Stimulated activated CD8-positive, alpha-beta memory T cell treated with anti-CD3 and anti-CD28 coated beads, Interleukin-4, amount 100 ng/mL, for 4 hours (primary cell): Measurements from ENCODE around the gene FGF18.

Experiments used
- DNase-seq, 2 donors: peaks; one replicate each; pipeline ENCODE4 v3.0.0-alpha.2; 2020; ENCODE audit warnings: low read depth in 2 of 2, low spot score in 1 of 2

The FGF18 gene

DNA sequence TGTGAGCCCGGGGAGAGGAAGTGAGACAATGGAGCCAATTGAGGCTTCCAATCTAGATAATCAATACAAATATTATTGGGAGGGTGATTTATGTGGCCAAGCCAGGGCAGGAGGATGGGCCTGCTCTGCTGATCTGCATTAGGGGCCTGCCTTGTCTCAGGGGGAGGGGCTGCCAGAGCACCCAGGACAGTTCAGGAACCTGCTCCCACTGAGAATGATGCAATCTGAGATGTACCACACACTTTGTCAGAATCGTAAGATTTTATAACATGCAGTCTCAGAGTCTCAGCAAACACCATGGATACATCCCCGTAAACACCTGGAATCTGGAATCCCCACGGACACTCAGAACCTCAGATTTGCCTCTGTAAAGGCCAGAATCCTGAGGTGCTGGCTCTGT, 19.3 kb downstream of the FGF18 start:
- no peak for DNase-seq

DNA sequence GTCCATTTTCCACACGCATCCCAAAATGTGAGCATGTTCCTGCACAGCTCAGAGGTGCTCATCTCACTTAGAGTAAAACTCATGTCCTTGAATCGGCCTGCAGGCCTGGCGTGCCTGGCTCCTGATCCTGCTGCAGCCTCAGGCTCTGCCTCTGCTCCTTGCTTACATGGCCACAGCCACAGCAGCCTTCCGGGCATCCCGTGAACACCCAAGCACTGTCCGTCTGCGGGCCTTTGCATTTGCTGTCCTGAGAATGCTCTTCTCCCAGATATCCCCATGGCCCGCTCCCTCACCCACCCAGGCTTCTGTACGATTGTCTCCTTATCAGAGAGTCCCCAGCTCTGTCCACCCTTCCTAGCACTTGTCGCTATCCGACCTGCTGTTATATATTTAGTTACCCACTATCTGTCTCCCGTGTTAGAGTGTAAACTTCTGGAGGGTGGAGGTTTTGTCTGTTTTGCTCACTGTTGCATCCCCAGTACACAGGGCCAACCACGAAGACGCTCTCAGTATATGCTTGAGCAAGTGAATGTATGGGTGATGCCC, 21.9 kb downstream of the FGF18 start:
- DNase-seq: no peak

DNA sequence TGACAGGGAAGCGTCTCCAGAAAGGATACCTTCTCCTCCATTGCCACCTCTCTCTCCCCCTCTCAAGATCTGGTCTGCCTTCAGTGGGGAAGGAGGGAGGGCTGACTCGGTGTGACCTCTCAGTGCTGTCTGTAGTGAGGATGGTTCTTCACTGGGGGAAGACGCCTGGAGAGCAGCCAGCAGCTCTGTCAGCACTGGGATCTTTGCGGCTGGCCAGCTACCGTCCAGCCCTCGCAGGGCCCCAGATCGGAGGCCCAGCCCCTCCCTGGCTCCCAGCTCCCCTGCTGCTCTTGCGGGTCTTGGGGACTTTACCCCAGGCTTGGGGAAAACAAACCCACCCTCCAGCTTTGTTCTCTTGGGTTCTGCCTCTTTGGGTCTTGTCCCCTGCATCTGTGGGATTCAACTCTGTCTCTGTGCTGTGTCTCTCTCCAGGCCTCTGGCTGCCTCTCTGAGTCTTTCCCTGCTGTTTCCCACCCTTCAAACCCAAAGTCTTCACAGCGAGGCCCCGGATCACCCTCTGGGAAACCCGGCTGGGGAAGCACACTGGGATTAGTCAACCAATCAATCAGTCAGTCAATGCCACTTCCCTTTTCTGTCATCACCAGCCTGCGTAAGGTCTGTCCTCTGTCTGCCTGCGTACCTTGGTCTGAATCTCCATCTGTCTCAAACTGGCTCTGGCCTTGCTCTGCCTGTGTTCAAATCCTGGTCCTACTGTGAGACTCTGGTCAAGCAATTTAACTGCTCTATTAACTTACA, 23.0 kb downstream of the FGF18 start:
- DNase-seq: no peak

DNA sequence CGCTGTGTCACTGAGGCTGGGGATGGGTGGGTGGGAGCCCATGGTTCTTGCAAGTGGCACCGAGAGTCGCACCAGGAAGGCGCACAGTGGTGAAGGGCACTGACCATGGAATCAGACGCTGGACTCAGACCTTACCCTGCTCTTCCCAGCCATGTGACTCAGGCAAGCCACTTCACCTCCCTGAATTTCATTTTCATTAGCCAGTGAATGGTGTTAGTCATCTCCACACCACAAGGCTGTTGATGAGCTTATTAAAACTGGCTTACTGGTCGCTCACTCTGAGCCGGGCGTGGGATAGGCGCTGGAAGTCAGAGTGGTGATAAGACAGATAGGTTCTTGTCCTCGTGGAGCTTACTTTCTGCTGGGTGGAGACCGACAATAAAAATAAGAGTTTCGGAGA, 25.1 kb downstream of the FGF18 start:
- DNase-seq: no peak

DNA sequence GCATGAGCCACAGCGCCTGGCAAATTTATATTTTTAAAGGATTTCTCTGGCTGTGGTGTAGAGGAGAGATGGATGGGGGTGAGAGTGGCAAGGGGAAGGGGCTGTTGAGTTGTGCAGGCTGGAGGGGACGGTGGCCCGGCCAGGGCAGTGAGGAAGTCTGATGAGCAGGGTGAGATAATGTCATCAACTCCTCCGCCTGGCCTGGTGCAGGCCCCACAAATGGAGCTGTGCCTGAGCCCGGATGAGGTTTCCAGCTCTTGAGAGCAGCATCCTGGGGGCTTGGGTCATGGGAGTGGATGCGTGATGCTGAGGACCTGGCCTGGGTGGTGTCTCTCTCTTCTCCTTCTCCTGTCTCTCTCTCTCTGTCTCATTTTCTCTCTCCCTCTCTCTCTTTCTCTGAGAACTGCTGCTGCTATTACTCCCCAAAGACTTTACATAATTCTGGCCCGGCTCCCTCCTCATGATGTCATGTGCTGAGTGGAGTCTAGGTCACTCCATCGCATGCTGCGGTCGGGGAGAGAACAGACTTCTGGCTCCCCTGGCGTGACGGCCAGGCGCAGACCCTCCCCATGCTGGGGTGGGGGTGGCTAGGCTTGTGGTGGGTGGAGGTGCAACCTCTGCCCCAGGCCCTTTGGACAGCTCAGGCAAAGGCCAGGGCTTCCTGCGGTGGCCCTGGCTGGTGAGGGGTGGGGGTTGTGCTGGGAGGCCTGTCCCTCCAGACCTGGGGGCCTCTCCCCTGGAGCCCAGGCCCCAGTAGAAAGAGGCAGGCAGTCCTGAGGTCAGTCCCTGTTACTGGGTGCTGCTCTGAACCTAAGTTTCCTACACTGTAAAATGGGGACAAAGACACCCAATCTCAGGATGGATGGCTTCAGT, 26.4 kb downstream of the FGF18 start:
- no peak for DNase-seq

DNA sequence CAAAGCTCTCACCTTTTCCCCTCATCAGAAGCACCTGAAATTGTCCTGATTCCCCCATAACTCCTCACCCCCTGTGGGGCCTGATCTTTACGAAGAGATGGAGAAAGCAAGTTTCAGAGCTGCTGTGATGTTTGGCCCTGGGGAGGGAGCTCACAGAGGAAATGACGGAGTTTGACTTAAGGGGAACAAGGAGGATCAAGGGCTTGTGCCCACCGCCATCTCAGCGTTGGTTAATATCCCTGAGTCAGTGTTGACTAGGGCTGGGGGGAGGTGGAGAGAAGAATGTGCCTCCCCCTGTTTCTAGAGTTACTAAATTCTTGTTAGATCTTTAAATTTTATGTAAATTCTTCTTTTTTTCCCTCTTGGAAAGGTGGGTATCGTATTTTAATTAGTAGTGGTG, 27.8 kb downstream of the FGF18 start:
- no peak for DNase-seq

DNA sequence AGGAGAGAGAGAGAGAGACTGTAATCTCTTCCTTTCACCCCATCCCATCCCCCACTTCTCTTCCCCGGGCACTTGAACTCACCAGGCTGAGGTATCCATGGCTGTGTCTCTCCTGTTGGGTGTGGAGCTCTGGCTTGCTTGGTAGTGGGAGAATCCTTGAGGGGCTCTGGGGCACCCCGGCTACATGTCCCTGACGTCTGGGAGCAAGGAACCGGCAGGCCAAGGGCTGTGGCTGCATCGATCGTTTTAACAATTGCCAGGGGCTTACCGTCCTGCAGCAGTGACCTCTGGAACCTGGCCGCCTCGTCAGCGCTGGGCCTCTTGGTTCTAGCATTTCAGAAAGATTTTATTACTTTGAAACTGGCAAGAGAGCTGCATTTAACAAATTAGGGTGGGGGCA, 30.0 kb downstream of the FGF18 start:
- no peak for DNase-seq

DNA sequence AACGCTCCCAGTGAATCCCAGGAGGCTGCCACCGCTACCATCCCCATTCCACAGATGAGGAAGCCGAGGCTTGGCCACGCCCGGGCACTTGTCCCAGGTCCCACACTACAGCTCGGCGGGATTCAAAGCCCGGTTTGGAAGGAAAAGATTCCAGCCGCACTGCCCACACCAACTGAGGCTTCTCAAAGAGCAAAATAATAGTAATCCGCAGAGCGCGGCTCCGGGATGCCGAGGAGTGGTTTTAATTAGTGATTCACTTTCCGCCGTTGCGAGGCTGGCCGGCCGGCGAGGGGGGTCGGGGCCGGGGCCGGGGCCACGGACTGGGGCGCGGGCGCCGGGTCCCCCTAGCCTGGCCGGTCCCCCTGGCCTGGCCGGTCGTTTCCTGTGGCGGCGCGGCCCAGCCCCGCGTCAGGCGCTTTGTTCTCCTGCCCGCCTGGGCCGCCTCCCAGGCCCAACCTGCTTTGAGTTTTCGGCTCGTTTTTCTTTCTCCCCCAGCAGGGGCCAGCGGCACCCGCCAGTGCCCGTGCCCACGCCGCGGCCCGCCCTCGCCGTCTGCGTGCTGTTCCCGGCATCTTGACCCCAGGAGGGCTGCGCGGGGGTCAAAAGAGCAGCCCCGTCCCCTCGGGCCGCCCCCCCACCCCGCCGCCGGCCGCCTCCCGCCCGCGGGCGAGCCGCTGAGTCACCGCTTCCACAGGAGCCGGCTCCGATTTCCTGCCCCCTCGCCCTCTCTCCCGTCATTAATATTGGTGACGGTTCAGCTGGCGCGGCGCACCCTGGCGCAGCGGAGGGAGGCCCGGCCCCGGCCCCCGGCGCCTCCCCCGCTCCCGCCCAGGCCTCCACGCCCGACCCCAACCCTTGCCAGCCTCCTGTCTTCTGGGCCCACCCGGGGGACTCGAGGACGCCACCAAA, 31.2 kb downstream of the FGF18 start:
- no peak for DNase-seq

DNA sequence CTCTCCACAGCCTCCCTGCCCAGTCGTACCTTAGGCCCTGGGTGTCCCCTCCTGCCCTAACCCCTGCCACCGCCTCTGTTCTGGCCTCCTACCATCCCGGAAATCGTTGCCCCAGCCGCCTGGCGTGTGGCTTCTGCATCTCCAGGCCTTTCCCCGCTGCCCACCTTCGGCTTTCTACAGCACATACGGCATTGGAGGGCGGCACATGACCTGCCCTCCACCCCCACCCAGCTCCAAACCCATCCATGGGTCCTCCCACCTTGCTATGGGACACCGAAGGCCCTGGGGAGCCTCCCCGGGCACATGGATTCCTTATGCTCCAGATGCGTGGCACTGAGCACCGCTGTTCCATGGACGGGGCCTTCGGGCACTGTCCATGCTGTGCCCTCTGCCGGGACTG, 32.0 kb downstream of the FGF18 start:
- DNase-seq: no peak

DNA sequence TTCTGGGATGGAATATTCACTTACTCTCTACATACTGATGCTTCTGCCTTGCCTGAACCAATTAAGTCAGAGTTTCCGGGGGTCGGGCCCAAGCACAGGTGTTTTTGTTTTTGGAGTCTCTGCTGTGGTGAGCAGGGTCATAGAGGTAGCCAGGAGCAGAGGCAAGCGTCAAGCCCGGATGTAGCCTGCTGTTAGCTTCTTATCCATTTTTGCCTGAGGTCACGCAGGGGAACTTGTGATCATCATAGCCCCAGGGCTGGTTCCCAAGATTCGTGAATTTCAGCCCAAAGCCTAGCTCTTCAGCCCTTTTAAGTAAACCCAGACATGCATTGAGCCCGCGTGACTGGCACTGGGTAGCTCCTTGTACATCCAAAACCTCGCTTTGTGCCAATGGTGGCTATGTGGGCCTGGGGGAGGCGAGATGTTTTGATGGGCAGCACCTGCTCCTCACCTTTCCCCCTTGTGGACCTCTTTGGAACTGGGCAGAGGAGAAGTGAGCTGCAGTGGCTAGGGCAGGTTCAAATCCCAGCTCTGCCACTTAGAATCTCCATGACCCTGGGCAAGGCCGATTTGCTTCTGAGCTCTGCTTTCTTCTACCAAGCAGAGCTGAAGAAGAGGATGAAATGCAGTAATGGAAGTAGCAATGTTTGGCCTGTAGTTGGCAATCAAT, 33.7 kb downstream of the FGF18 start:
- DNase-seq: no peak

DNA sequence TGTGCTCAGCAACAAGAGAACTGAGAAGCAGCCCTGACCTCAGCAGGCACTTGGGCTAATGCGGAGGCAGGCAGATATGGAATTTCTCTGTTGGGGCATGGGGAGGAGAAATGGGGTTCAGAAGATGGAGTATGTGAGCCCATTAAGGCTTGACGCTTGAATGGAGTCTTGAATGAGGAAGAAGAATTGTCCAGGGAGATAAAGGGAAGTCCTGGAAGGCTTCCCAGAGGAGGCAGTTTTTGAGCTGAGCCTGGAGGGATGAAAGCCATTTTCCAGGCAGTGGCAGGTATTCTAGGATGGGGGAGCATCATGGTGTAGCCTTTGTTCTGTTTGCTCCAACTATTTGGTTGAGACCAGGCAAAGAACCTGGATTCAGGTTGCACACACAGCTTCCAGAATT, 34.5 kb downstream of the FGF18 start:
- no peak for DNase-seq

DNA sequence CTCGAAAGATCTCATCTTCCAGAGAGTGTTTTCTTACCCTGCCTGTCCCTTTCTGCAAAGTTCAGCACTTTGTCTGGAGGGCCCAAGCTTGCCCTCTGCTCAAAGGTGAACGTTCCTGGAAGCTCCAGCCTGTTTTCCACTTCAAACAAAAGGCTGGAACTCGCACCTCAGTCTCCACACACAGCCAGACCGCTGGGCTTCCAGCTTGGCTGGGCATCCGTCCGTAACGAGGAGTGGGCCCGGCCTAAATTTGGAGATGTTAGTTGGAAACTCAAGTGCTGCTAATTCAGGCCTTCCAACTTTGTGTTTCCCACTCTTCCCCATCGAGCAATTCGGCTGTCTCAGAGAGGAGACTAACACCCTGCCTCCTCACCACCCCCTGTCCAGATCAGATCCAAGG, 35.1 kb downstream of the FGF18 start:
- no peak for DNase-seq

DNA sequence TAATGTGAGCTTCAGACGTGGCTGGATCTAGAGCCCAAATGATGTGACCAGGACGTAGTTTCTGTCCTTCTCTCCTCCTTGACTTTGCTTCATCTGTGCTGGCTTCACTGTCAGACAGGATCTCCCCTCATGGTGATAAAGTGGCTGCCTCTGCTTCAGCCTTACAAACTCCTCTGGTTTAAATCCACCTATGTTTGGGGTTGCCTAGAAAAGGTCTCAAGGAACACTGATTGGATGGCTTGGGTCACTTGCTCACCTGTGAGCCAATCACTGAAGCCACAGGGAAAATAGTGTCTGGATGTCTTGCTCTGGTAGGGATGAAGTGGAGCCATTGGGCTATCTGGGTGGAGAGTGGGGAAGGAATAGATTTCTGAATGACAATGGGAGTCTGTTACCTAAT, 36.1 kb downstream of the FGF18 start:
- no peak for DNase-seq

DNA sequence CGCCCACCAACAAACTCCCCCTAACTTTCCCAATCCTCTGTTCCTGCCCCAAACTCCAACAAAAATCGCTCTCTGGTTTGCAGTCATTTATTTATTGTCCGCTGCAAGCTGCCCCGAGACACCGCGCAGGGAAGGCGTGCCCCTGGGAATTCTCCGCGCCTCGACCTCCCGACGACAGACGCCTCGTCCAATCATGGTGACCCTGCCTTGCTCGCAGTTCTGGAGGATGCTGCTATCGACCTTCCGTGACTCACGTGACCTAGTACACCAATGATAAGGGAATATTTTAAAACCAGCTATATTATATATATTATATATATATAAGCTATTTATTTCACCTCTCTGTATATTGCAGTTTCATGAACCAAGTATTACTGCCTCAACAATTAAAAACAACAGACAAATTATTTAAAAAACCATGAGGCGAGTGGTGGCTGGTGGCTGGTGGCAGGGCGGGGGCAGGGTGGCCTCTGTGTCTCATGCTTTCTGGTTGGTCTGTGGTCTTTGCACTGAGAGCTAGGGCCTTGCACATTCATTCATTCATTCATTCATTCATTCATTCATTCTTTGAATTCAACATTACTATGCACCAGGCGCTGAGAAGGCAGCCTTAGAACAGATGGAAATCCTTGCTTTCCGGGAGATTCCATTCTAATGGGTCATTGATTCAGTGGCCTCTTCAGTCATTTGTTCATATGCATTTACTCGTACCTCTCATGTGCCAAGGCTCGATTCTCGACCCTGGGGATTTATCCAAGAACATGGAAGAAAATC, 37.9 kb downstream of the FGF18 start:
- DNase-seq: no peak

DNA sequence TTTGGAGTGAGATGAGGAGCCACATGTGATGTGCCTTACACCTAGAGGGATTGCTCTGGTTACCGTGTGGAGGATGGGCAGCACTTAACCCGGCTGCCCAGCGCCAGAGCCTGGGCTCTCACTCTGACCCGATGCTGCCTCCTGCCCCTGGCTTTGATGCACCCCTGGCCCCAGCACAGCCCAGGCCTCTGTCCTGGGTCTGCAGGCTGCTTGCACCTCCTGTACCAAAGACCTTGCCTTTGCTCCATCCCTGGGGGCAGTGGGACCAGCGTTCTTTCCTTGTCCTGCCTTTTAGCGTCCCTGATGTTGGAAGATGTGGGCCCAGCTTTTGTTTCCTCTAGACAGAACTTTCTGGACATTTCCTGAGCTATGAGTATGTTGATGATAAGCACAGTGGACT, 40.4 kb downstream of the FGF18 start:
- no peak for DNase-seq

DNA sequence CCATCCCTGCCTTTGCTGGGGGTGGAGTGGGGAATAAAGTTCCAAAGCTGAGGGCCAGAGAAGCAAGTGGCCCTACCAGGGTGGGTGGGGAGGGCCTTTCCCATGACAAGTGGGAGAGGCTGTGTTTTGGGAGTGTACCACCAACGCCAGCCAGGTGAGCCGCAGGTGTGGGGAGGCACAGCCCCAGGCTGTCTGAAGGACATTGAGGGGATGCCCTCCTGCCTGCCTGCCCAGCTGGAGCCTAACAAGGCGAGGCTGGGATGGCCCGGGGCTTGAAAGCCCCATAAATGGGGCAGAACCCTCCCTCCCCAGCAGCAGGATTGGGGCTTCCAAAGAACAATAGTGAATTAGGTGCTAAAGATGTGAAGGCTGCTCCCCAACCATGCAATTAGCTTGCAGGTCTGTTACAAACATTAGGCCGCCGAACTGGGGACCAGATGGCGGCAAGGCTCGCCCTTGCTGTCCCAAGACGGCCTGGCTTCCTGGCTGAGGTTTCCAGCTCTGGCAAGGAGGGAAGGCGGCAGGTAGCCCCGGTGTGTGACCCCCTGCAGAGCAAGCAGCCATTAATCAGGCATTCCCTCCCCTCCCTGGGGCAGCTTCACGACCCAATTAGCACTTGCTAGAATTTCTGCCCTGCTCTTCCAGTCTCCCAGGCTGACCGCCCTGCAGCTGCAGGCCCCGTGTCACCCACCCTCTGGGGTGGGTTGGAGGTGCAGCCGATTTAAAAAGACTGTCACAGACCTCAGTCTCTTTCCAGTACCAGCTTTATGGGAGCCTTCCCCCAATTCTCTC, 42.9 kb downstream of the FGF18 start:
- DNase-seq: no peak

DNA sequence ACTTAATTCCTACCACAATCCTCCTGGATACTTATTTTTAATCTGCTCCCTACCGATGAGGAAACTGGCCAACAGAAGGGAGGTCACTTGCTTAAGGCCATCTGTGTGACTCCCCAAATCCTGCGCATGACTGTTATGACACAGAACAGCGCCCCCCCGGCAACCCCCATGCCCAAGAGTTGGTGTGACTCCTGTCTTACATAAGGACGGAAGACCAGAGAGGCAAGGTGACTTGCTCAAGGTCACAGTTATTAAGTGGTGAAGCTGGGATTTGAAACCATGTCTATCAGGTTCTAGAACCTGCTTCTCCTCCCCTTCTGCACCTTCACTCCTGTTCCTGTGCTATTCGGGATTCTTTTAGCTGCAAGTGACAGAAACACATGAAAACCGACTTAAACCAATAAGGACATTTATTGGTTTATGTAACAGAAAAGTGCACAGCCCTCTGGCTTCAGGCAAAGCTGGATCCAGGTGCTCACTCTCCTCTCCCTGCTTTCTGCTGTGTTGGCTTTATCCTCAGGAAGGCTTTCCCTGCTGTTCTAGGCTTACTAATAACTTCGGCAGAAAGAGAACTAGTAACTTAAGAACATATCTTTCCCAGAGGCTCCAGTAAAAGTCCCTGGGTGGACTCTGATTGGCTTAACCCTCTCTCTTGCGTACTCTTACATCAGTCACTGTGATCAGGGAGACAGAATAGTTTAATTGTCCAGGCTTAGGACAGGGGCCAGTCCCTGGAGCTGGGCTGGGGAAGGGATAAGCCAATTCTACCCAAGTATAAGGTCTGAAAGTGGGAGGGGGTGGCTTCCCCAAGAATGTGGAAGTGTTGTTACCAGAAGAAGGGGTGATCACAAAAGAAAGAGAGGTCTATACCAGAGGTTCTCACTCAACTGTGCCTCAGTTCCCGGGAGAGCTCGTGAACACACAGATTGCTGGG, 43.7 kb downstream of the FGF18 start:
- DNase-seq: no peak

DNA sequence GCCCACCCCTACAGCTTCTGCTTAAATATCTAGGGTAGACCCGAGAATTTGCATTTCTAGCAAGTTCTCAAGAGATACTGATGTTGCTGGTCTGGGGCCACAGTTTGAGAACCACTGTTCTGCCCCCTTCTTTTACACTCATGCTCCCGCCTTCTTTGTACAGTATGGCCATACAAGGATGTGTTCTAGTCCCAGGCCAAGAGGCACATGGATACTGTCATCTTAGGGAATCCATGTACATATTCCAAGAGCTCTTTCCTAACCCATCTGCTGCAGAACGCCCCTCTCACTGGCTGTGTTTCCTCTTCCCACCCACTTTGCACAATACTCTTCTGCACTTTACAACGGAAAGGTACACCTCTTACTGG, 44.4 kb downstream of the FGF18 start:
- DNase-seq: no peak
